T-helper 9 cell (primary cell): ENCODE measurements around the gene RUNX2.
"Not testable (repeated sequence)": the region's sequence is repeated elsewhere in the genome, so short reads cannot be mapped to it uniquely, and the experiment has no call there.

Experiments
- DNase-seq: peaks from one replicate; pipeline ENCODE4 v3.0.0-alpha.2; 2020

RUNX2 gene

GRCh38 chr6:45531999-45532595 is 204.0 kb downstream of the RUNX2 start:
- no peak for DNase-seq

DNA sequence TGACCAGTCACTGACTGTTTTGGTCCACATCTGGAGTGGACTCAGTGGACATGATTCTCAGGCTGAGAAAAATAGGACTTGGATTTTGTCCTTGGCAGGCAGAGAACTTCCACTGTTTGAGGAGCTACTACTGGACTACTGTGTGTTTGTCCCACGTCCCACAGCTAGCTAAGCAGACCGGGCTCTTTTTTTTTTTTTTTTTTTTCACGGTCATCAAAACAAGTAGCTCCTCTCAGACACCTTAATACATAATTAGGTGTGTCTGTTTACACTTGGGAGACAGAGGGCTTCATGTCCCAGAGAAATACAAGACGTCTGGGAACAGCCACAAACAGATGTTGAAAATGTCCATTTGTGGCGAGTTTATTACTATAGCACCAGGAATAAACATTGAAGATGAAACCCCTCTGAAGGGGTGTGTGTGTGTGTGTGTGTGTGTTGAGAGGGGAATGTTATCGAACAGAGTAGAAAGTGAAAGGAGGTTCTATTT is 204.6 kb downstream of the RUNX2 start:
- no peak for DNase-seq

DNA sequence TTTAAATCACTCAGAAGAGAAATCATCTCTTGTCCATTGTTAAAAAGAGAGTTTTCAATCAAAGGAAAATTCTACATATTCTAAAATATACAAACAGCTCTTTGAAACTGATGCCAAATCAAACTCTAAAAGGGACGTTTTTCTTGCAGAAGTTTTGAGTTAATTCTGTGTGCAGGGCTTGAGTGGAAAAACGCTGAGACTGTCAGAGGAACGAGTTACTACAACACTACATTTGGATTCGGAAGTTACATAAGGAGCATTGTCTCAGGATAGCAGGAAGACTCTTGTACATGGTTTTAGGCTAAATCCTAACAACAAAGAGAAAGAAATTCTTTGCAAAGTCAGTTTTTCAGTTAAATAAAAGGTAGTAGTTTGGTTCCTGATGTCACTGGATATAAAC is 205.3 kb downstream of the RUNX2 start:
- DNase-seq: no peak

DNA sequence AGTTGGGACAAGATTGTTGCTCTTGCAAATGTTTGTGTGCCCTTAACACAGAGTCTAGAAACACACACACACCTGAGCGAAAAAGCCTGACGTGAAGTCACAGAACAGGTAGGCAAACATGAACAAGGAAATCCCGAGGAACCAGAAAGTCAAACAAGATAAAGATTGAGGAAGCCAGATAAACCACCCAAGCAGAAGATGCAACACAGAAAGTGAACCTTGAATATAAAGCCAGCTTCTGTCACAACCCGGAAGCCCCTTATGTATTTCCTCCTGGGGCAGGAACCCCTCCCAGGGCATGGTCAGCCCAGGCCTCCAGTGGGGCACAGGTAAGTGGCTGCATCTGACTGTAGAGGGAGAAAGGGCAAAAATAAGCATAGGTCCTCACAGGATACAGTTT is 207.8 kb downstream of the RUNX2 start:
- no peak for DNase-seq

DNA sequence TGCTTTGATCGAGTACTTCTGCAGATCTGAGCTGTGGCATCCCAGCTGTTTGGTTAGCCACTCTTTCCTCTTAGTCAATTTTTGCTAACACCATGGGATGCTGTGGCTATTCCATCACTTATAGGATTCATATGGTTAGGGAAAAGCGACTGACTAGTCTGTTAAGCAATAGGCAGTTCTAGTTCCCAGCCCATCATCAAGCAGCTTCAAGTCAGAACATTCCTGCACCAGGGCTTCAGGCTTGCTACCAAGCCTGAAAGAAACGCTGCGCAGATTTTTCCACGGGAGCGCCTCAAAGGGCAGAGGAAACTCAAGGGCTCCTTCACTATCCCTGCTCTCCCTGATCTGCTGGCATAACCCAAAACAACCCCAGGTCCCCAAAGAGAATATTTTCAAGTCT is 209.4 kb downstream of the RUNX2 start:
- no peak for DNase-seq

- DNase-seq: no peak
Observed at GRCh38 chr6:45538641-45539547, 210.8 kb downstream of the RUNX2 start.

DNA sequence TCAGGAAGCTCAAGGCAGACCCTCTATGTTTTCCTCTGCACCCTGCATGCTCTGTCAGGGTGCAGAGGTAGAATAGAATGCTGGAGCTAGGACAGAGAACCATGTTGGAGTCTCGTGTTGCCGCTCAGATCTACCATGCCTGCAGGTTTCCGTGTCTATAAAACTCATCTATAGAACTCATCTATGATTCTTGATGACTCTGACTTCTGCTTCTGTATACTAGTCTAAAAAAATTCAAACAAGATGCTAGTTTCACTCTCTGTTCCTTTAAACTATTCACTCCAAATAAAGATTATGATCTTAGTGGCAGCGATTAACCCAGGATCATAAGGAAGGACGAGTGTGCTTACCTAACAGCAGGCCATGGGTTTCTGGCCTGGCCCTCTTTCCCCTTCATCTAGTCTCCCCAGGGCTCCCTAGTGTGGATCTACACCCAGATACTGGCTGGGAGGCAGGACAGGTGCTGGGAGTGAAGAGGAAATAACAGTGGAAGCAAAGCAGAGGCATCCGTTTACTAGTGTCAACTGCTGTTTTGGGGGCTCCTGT is 212.3 kb downstream of the RUNX2 start:
- DNase-seq: no peak

DNA sequence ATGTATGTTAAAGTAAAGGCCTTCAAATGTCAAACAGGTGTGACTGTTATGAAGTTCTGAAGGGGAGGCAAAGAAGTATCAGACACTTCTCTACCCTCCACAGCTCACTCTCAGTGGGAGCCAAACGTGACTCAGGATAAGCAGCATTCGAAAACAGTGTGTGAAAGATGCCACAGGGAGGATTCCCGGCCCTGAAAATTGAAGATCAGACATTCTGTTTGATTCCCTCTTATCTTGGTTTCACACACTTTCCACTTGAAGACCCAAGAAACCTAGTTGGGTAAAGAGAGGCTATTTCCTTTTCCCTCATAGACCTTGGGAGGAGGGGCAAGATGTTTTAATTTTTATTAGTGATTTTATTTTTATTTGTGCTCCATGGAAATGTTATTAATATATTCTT is 213.8 kb downstream of the RUNX2 start:
- no peak for DNase-seq

GRCh38 chr6:45543298-45544235 is 215.4 kb downstream of the RUNX2 start:
- no peak for DNase-seq

- no peak for DNase-seq
Observed at GRCh38 chr6:45545416-45545815, 217.3 kb downstream of the RUNX2 start.

GRCh38 chr6:45548657-45549515 is 220.8 kb downstream of the RUNX2 start:
- DNase-seq: no peak

DNA sequence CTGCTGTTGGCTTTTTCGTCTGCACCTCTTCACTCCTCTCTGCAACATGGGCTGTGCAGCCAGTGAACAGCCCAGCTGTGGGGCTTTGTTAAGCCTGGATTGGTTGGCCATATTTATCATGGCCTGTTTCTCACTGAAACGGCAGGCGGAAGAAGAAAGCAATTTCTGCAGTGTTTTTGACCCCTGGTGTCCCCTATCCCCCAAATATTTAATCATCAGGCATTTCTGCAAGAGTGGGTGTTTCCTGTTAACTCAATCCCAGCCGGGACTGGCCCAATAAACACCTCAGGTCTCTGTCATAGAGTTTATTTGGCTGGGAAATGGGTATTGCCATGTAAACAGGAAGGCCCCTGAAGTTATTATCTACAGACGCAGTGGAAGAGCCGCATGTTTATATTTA is 224.4 kb downstream of the RUNX2 start:
- DNase-seq: no peak

DNA sequence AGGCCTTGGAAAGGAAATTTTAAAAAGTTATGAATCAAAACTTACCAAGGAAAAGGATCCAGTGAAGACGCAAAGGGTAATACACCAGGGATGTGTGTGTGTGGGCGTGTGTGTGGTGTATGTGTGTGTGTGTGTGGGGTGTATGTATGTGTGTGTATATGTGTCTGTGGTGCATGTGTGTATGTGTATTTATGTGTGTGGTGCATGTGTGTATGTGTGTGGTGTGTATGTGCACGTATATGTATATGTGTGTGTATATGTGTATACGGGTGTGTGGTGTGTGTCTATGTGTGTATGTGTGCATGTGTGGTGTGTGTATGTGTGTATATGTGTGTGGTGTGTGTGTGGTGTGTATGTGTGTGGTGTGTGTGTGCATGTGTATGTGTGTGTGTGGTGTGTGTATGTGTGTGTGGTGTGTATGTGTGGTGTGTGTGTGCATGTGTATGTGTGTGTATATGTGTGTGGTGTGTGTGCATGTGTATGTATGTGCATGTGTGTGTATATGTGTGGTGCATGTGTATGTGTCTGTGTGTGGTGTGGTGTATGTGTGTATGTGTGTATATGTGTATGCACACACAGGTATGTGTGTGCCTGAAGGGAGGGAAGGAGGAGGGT is 225.7 kb downstream of the RUNX2 start:
- DNase-seq: no peak

GRCh38 chr6:45554591-45554990 is 226.5 kb downstream of the RUNX2 start:
- no peak for DNase-seq

- DNase-seq: no peak
Observed at GRCh38 chr6:45555981-45556771, 228.0 kb downstream of the RUNX2 start.

DNA sequence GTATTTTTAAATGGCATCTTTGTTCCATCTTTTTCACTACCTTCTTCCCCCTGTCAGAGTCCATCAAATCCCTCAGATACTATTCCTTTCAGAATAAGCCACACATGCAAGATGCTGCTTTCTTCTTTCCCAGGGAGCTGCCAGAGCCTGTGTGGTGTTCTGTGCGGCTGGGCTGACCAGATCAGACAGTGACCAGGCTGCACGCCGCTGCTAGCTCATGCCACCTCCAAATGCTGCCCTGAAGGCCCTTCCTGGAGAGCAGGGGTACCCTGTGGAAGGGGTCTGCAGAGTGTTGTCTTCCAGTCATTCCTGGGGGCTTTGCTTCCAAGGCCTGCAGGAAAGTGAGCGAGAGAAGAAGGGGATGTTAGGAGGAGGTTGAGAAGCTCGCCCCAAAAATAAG is 228.7 kb downstream of the RUNX2 start:
- DNase-seq: no peak

- DNase-seq: no peak
Observed at GRCh38 chr6:45557454-45557853, 229.3 kb downstream of the RUNX2 start.

DNA sequence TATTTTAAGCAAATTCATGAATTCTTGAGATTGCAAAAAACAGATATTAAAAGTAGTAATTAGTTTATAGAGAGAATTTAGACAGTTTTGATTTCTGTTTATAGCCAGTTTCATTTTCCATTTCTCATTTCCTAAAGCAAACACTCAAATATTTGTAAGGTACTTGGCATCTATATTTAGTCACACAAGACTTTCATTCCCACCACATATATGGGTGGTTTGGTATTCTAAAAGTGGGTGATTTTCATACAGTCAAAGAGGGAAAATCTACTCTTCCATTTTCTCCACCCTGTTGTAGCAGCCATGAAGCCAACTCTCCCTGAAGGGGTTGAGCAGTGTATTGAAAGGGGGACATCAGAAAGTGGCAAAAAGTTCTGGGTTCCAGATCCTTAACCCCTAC is 230.7 kb downstream of the RUNX2 start:
- DNase-seq: no peak

- not testable (repeated sequence) for DNase-seq
Observed at GRCh38 chr6:45560321-45560820, 232.2 kb downstream of the RUNX2 start.

GRCh38 chr6:45562171-45562570 is 234.0 kb downstream of the RUNX2 start:
- DNase-seq: no peak
